Measurements from ENCODE around the gene SPHKAP.

Gene SPHKAP

DNA sequence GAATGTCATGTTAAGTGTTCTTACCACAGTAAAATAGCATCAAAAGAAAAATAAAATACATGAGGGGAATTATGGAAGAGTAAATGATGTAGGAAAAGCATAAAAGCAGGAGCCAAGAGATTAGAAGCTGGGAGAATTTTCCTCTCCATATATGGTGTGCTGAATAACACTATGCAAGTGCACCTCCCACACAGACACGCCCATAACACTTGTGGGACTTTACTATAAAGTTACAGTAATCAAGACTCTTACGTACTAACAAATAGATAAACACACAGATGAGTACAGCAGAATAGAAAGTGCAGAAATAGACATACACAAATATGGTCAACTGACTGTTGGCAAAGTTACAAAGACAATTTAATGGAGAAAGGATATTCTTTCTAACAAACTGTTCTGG, 16.0 kb upstream of the SPHKAP start:
- Histone ChIP-seq H2AK5ac (ENCODE audit: low read depth, low read length) (no peak overlapping the region), H3K9me3 (replicated peaks in 1 of 2; ENCODE audit: control insufficient read depth in 2 of 2, insufficient read depth in 1 of 2, low read depth in 1 of 2, low read length in 2 of 2) (no peaks in the 10 kb centered on the region), H3K4me1 (ENCODE audit: control insufficient read depth in 2 of 2, insufficient read depth in 1 of 2, low read depth in 1 of 2, low read length in 2 of 2) (no peaks in the 10 kb centered on the region), H4K91ac (ENCODE audit: low read depth, low read length, poor library complexity) (no peak overlapping the region), H3K36me3 (replicated peaks in 1 of 2; ENCODE audit: control insufficient read depth in 2 of 2, insufficient read depth in 2 of 2, low read length in 2 of 2) (no peaks in the 10 kb centered on the region), H4K8ac (ENCODE audit: low read depth, low read length) (no peak overlapping the region), H2BK15ac (ENCODE audit: low read length) (no peak overlapping the region), H3K27ac (replicated peaks; ENCODE audit: low read length) (no peak overlapping the region), H2AFZ (ENCODE audit: low read length) (no peak overlapping the region), H3K4ac (ENCODE audit: low read length) (no peak overlapping the region), H2BK120ac (ENCODE audit: low read depth, low read length) (no peak overlapping the region), H3K14ac (ENCODE audit: low read length) (no peak overlapping the region), H3K18ac (ENCODE audit: low read length) (no peak overlapping the region), H3K23ac (ENCODE audit: low read depth, low read length, poor library complexity) (no peak overlapping the region), H2BK12ac (ENCODE audit: low read length) (no peak overlapping the region), H3K27me3 (ENCODE audit: control insufficient read depth in 3 of 3, insufficient read depth in 3 of 3, low read depth in 1 of 3, low read length in 3 of 3) (no peaks in the 10 kb centered on the region), H2BK5ac (ENCODE audit: low read length) (no peak overlapping the region), H3K9ac (ENCODE audit: low read depth, low read length, poor library complexity) (no peak overlapping the region), H3K79me1 (ENCODE audit: low read depth, low read length) (no peaks in the 10 kb centered on the region), H3K4me2 (ENCODE audit: insufficient read depth, low read length, poor library complexity, severe bottlenecking) (no peak overlapping the region), H3K4me3 (ENCODE audit: low read length in 2 of 2) (no peak overlapping the region)
- DNase-seq (ENCODE audit: low spot score), result no peak
- WGBS, 2 donors (ENCODE audit: extremely low coverage in 2 of 2, insufficient read length in 2 of 2, insufficient replicate concordance in 1 of 2), result no CpG with 5 or more reads among the region's 2 CpGs

DNA sequence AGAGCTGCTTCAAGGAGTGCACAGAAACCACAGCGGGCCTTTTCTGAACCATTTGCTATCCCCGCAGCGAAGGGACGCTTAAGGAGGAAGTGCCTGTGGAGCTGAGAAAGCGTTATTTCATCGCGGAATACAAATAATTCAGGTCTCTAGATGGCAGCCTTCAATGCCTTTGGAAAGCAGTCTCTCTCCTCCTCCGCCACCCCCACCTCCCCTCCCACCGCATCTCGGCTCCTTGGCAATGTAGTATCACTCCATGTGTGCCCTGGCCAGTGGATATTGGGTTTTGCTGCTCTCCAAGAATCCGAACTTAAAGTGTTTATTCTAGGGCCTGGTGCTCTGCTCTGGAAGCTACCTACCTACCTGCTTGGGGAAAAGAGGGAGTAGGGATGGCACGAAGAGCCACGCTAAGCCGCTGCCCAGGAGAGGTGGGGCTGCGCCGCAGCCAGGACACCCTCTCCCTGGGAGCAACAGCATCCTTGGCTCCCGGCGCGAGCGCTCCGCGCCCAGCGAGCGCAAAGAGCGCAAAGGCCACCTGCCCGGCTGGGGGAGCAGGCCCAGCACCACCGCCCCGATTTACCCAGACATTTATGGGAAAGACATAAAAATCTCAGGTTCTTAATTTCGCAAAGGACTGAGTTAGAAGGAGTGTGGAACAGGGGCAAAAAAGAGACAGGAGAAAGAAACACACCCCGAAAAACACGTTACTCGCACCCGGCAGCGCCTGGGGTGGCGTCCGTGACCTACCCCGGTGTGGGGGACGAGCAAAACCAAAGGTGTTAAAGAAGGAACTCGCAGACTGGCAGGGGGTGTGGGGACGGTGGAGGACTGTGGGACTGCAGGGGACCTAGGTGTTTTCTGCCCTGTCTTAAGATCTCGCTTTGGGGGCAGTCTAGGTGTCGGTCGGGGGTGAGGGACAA, 1.0 kb downstream of the SPHKAP start:
- H3K18ac ChIP-seq (ENCODE audit: low read length), result peak overlapping the region; percentile 16
- H3K9me3 ChIP-seq (replicated peaks in 1 of 2; ENCODE audit: control insufficient read depth in 2 of 2, insufficient read depth in 1 of 2, low read depth in 1 of 2, low read length in 2 of 2), result no peaks in the 10 kb centered on the region
- no peak overlapping the region for H3K14ac ChIP-seq (ENCODE audit: low read length)
- no peak overlapping the region for H3K27ac ChIP-seq (replicated peaks; ENCODE audit: low read length)
- H4K91ac ChIP-seq (ENCODE audit: low read depth, low read length, poor library complexity), result no peak overlapping the region
- H2AK5ac ChIP-seq (ENCODE audit: low read depth, low read length), result no peak overlapping the region
- no peaks in the 10 kb centered on the region for H3K79me1 ChIP-seq (ENCODE audit: low read depth, low read length)
- no peak overlapping the region for H2BK15ac ChIP-seq (ENCODE audit: low read length)
- no peak overlapping the region for H3K23ac ChIP-seq (ENCODE audit: low read depth, low read length, poor library complexity)
- no peak overlapping the region for H2BK120ac ChIP-seq (ENCODE audit: low read depth, low read length)
- H3K4me3 ChIP-seq (ENCODE audit: low read length in 2 of 2), result peak overlapping the region in 1 of 2 donors; percentile 69
- peaks cover 9 to 46% (median 30%) of the 10 kb centered on the region in 3 experiments for H3K27me3 ChIP-seq (ENCODE audit: control insufficient read depth in 3 of 3, insufficient read depth in 3 of 3, low read depth in 1 of 3, low read length in 3 of 3)
- H2BK12ac ChIP-seq (ENCODE audit: low read length), result no peak overlapping the region
- H3K4me1 ChIP-seq (ENCODE audit: control insufficient read depth in 2 of 2, insufficient read depth in 1 of 2, low read depth in 1 of 2, low read length in 2 of 2), result peaks cover 0 to 9% of the 10 kb centered on the region in 2 donors
- H2BK5ac ChIP-seq (ENCODE audit: low read length), result no peak overlapping the region
- H3K4ac ChIP-seq (ENCODE audit: low read length), result no peak overlapping the region
- no peaks in the 10 kb centered on the region for H3K36me3 ChIP-seq (replicated peaks in 1 of 2; ENCODE audit: control insufficient read depth in 2 of 2, insufficient read depth in 2 of 2, low read length in 2 of 2)
- peak; percentile 11 for DNase-seq (ENCODE audit: low spot score)
- no CpG with 5 or more reads among the region's 43 CpGs for WGBS, 2 donors (ENCODE audit: extremely low coverage in 2 of 2, insufficient read length in 2 of 2, insufficient replicate concordance in 1 of 2)
- H2AFZ ChIP-seq (ENCODE audit: low read length), result no peak overlapping the region
- no peak overlapping the region for H4K8ac ChIP-seq (ENCODE audit: low read depth, low read length)
- peak overlapping the region; percentile 71 for H3K4me2 ChIP-seq (ENCODE audit: insufficient read depth, low read length, poor library complexity, severe bottlenecking)
- H3K9ac ChIP-seq (ENCODE audit: low read depth, low read length, poor library complexity), result no peak overlapping the region

DNA sequence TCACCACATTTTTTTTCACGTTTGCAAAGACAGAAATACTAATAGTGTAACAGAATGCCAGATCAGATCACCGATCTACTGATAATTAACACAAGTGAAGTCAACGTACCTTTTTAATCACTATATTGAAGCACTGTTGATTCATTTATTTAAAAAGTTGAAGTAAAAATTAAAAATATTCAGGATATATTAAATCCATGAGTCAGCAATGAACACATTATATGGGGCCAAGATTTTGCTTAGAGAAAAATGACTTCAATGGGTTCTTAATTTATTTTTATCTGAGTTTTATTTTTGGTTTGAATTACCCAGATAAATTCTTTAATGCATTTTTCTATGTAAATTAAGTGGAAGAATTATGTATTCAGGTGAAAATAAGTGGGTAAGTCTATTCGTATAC, 14.2 kb downstream of the SPHKAP start:
- no peak overlapping the region for H2BK5ac ChIP-seq (ENCODE audit: low read length)
- H4K8ac ChIP-seq (ENCODE audit: low read depth, low read length), result no peak overlapping the region
- no peaks in the 10 kb centered on the region for H3K79me1 ChIP-seq (ENCODE audit: low read depth, low read length)
- H3K18ac ChIP-seq (ENCODE audit: low read length), result no peak overlapping the region
- no peak overlapping the region for H3K4me2 ChIP-seq (ENCODE audit: insufficient read depth, low read length, poor library complexity, severe bottlenecking)
- H3K36me3 ChIP-seq (replicated peaks in 1 of 2; ENCODE audit: control insufficient read depth in 2 of 2, insufficient read depth in 2 of 2, low read length in 2 of 2), result no peaks in the 10 kb centered on the region
- no peaks in the 10 kb centered on the region for H3K9me3 ChIP-seq (replicated peaks in 1 of 2; ENCODE audit: control insufficient read depth in 2 of 2, insufficient read depth in 1 of 2, low read depth in 1 of 2, low read length in 2 of 2)
- H2BK12ac ChIP-seq (ENCODE audit: low read length), result no peak overlapping the region
- H2AK5ac ChIP-seq (ENCODE audit: low read depth, low read length), result no peak overlapping the region
- no peak overlapping the region for H3K14ac ChIP-seq (ENCODE audit: low read length)
- no peak overlapping the region for H2BK120ac ChIP-seq (ENCODE audit: low read depth, low read length)
- H3K27me3 ChIP-seq (ENCODE audit: control insufficient read depth in 3 of 3, insufficient read depth in 3 of 3, low read depth in 1 of 3, low read length in 3 of 3), result no peaks in the 10 kb centered on the region
- H3K4me1 ChIP-seq (ENCODE audit: control insufficient read depth in 2 of 2, insufficient read depth in 1 of 2, low read depth in 1 of 2, low read length in 2 of 2), result no peaks in the 10 kb centered on the region
- H4K91ac ChIP-seq (ENCODE audit: low read depth, low read length, poor library complexity), result no peak overlapping the region
- no peak overlapping the region for H3K27ac ChIP-seq (replicated peaks; ENCODE audit: low read length)
- H3K9ac ChIP-seq (ENCODE audit: low read depth, low read length, poor library complexity), result no peak overlapping the region
- no peak overlapping the region for H2AFZ ChIP-seq (ENCODE audit: low read length)
- no peak overlapping the region for H2BK15ac ChIP-seq (ENCODE audit: low read length)
- no CpG with 5 or more reads among the region's 4 CpGs for WGBS, 2 donors (ENCODE audit: extremely low coverage in 2 of 2, insufficient read length in 2 of 2, insufficient replicate concordance in 1 of 2)
- no peak for DNase-seq (ENCODE audit: low spot score)
- no peak overlapping the region for H3K4me3 ChIP-seq (ENCODE audit: low read length in 2 of 2)
- H3K23ac ChIP-seq (ENCODE audit: low read depth, low read length, poor library complexity), result no peak overlapping the region
- H3K4ac ChIP-seq (ENCODE audit: low read length), result no peak overlapping the region

DNA sequence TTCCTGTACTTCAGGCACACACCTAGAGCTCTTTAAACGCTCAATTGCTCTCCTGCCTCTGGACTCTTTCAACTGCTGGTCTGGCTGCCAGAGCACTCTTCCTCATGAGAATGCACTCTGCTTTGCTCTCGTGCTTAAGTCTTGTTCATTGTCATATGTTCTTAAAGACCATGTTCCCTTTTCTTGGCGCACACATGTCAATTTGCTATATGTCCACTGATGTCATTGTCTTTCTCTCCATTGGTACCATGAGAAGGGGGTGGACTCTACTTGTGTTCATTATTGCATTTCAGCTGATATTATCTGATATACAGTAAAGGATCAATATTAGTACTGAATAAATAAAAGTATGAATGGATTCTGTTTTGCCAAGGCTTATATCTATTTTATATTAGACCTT, 16.8 kb downstream of the SPHKAP start:
- Histone ChIP-seq H3K27ac (replicated peaks; ENCODE audit: low read length) (no peak overlapping the region), H3K4me2 (ENCODE audit: insufficient read depth, low read length, poor library complexity, severe bottlenecking) (no peak overlapping the region), H2AFZ (ENCODE audit: low read length) (no peak overlapping the region), H2BK5ac (ENCODE audit: low read length) (no peak overlapping the region), H3K79me1 (ENCODE audit: low read depth, low read length) (no peaks in the 10 kb centered on the region), H3K4ac (ENCODE audit: low read length) (no peak overlapping the region), H3K4me1 (ENCODE audit: control insufficient read depth in 2 of 2, insufficient read depth in 1 of 2, low read depth in 1 of 2, low read length in 2 of 2) (no peaks in the 10 kb centered on the region), H2BK15ac (ENCODE audit: low read length) (no peak overlapping the region), H2BK12ac (ENCODE audit: low read length) (no peak overlapping the region), H4K8ac (ENCODE audit: low read depth, low read length) (no peak overlapping the region), H3K9me3 (replicated peaks in 1 of 2; ENCODE audit: control insufficient read depth in 2 of 2, insufficient read depth in 1 of 2, low read depth in 1 of 2, low read length in 2 of 2) (no peaks in the 10 kb centered on the region), H2BK120ac (ENCODE audit: low read depth, low read length) (no peak overlapping the region), H3K14ac (ENCODE audit: low read length) (no peak overlapping the region), H4K91ac (ENCODE audit: low read depth, low read length, poor library complexity) (no peak overlapping the region), H3K23ac (ENCODE audit: low read depth, low read length, poor library complexity) (no peak overlapping the region), H3K27me3 (ENCODE audit: control insufficient read depth in 3 of 3, insufficient read depth in 3 of 3, low read depth in 1 of 3, low read length in 3 of 3) (no peaks in the 10 kb centered on the region), H3K18ac (ENCODE audit: low read length) (no peak overlapping the region), H3K36me3 (replicated peaks in 1 of 2; ENCODE audit: control insufficient read depth in 2 of 2, insufficient read depth in 2 of 2, low read length in 2 of 2) (no peaks in the 10 kb centered on the region), H2AK5ac (ENCODE audit: low read depth, low read length) (no peak overlapping the region), H3K4me3 (ENCODE audit: low read length in 2 of 2) (no peak overlapping the region), H3K9ac (ENCODE audit: low read depth, low read length, poor library complexity) (no peak overlapping the region)
- DNase-seq (ENCODE audit: low spot score), result no peak
- no CpG with 5 or more reads among the region's 3 CpGs for WGBS, 2 donors (ENCODE audit: extremely low coverage in 2 of 2, insufficient read length in 2 of 2, insufficient replicate concordance in 1 of 2)
